Measurements from ENCODE around the gene THPO. TPM values are rescaled to one million over a fixed set of nuclear protein-coding genes. Genes with fewer than 3 reads are reported as not detected.

Gene THPO
- total and polyA plus RNA-seq, 9 of the 15 experiments (the other 6 are each of a cell fraction or from before 2014, with no cell fraction given) = 0.11 to 1.1 (median 0.35) TPM; not detected in 1

DNA sequence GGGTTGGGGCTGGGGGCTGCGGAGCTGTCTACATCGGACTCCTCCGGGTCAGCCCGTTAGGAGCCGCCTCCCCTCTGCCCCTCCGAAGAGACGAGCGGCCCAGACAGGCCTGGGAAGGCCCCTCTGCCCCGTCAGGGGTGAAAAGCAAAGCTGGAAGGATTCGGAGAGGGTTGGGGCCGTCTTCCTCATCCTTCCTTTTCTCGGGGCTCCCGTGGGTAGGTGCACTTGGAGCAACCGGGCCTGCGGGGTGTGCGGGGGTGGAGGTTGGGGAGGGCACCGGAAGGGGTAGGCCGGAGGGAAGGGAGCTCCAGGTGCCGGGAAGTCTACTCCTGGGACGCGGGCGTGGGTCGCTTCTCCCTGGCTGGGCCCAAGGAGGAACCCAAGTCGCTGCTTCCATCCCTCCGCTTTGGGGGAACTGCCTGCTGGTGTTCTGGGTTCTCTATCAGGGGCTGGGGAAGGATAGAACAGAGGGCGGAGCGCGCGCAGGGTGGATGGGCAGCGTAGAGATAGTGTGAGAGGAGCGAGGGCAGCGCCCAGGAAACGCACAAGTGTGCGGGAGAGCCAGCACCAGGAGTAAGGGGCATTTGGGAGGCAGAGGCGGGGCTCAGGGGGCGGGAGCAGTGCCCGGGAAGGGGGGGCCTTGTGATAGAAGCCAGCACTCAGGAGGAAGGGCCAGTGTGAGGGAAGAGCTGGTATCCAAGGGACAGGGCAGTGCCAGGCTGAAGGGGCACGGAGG, 15.9 kb downstream of the THPO start (continued):
- TF ChIP-seq, protein P1, sequence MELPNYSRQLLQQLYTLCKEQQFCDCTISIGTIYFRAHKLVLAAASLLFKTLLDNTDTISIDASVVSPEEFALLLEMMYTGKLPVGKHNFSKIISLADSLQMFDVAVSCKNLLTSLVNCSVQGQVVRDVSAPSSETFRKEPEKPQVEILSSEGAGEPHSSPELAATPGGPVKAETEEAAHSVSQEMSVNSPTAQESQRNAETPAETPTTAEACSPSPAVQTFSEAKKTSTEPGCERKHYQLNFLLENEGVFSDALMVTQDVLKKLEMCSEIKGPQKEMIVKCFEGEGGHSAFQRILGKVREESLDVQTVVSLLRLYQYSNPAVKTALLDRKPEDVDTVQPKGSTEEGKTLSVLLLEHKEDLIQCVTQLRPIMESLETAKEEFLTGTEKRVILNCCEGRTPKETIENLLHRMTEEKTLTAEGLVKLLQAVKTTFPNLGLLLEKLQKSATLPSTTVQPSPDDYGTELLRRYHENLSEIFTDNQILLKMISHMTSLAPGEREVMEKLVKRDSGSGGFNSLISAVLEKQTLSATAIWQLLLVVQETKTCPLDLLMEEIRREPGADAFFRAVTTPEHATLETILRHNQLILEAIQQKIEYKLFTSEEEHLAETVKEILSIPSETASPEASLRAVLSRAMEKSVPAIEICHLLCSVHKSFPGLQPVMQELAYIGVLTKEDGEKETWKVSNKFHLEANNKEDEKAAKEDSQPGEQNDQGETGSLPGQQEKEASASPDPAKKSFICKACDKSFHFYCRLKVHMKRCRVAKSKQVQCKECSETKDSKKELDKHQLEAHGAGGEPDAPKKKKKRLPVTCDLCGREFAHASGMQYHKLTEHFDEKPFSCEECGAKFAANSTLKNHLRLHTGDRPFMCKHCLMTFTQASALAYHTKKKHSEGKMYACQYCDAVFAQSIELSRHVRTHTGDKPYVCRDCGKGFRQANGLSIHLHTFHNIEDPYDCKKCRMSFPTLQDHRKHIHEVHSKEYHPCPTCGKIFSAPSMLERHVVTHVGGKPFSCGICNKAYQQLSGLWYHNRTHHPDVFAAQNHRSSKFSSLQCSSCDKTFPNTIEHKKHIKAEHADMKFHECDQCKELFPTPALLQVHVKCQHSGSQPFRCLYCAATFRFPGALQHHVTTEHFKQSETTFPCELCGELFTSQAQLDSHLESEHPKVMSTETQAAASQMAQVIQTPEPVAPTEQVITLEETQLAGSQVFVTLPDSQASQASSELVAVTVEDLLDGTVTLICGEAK (IDR thresholded peaks at IDR 0.05) = peak; percentile 63; the same call in 1 of the 2 replicates
- TF ChIP-seq, protein P1 (CRISPR knock-in tag; IDR thresholded peaks at IDR 0.05) = no peak
- TF ChIP-seq BRD4 (IDR thresholded peaks at IDR 0.05) (no peak), NR4A1 (CRISPR knock-in tag; IDR thresholded peaks at IDR 0.05) (peak; percentile 18; the same call in 1 of the 2 replicates), NR4A1 (tag; IDR thresholded peaks at IDR 0.05) (no peak), TARDBP (IDR thresholded peaks at IDR 0.05) (peak; percentile 35; the same call in 1 of the 2 replicates), ZNF695 (CRISPR knock-in tag; IDR thresholded peaks at IDR 0.05) (no peak), TEAD4 (IDR thresholded peaks at IDR 0.05; ENCODE audit: low read length) (0 out of 2 replicates have a peak, but pooled peaks have one; percentile 6), TEAD4 (CRISPR knock-in tag; IDR thresholded peaks at IDR 0.05; ENCODE audit: borderline replicate concordance) (no peak), HDAC6 (IDR thresholded peaks at IDR 0.05; ENCODE audit: low read depth, low read length) (no peak), ZNF184 (CRISPR knock-in tag; IDR thresholded peaks at IDR 0.05) (no peak), RBFOX2 (IDR thresholded peaks at IDR 0.05; ENCODE audit: low read depth, low read length) (peak; percentile 59), HSF4 (CRISPR knock-in tag; IDR thresholded peaks at IDR 0.05; ENCODE audit: borderline replicate concordance) (no peak), SAFB2 (IDR thresholded peaks at IDR 0.05; ENCODE audit: borderline replicate concordance, low read depth, low read length, severe bottlenecking) (no peak), RHOXF2B (CRISPR knock-in tag; conservative IDR thresholded peaks at IDR 0.05) (no peak), ZFP36 (IDR thresholded peaks at IDR 0.05; ENCODE audit: low read depth, low read length, partially characterized antibody) (no peak), ZNF174 (CRISPR knock-in tag; IDR thresholded peaks at IDR 0.05) (no peak), GTF2E2 (tag; IDR thresholded peaks at IDR 0.05) (no peak), POLR2AphosphoS5 (IDR thresholded peaks at IDR 0.05; ENCODE audit: control insufficient read depth, insufficient read depth, low read depth, low read length) (no peak), RAD51 (IDR thresholded peaks at IDR 0.05; ENCODE audit: borderline replicate concordance, low read depth) (no peak)
- TF ChIP-seq, protein P2, sequence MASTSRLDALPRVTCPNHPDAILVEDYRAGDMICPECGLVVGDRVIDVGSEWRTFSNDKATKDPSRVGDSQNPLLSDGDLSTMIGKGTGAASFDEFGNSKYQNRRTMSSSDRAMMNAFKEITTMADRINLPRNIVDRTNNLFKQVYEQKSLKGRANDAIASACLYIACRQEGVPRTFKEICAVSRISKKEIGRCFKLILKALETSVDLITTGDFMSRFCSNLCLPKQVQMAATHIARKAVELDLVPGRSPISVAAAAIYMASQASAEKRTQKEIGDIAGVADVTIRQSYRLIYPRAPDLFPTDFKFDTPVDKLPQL (IDR thresholded peaks at IDR 0.05; ENCODE audit: extremely low read depth, insufficient read length) = no peak

All from K562 (cell line).